ENCODE data around the gene HUS1.

GRCh38 chr7:47946581-47947354 lies 32.6 kb downstream of the HUS1 start:
- TF ChIP-seq ZNF76 (tag by site-specific recombination; IDR thresholded peaks at IDR 0.05; ENCODE audit: borderline replicate concordance, low read depth): no peak
- no peak for TF ChIP-seq ZFP41 (tag by site-specific recombination; IDR thresholded peaks at IDR 0.05; ENCODE audit: borderline replicate concordance)
- TF ChIP-seq CTCF (tag by site-specific recombination; IDR thresholded peaks at IDR 0.05): no peak
- TF ChIP-seq ZFP69B (tag by site-specific recombination; IDR thresholded peaks at IDR 0.05): no peak
- TF ChIP-seq ATF2 (tag by site-specific recombination; IDR thresholded peaks at IDR 0.05; ENCODE audit: low read depth): no peak
- TF ChIP-seq ZNF274 (IDR thresholded peaks at IDR 0.05; ENCODE audit: low read length): no peak
- no peak for TF ChIP-seq ZNF274 (tag by site-specific recombination; IDR thresholded peaks at IDR 0.05; ENCODE audit: borderline replicate concordance)
